KBM-7 (cell line): ENCODE results near the gene SLC6A18.

Experiments
- DNase-seq: peaks from one replicate; pipeline ENCODE4 v3.0.0-alpha.2; 2015
- in situ Hi-C: fragments of 300-500 bp; cut with MboI; formaldehyde crosslinking; loops from 2 replicates; pipeline ENCODE4 v1.14.3; 2020; ENCODE audit warnings: low sequenced_read_pairs, low pct_unique_long_range_greater_than_20kb, mixed read lengths

SLC6A18 gene

GRCh38 chr5:1245905-1246576, 20.9 kb downstream of the SLC6A18 start:
- no peak for DNase-seq
- in situ Hi-C loops: no loop called here

GRCh38 chr5:1246711-1247431, 21.7 kb downstream of the SLC6A18 start:
- in situ Hi-C loops: no loop called here
- no peak for DNase-seq

DNA sequence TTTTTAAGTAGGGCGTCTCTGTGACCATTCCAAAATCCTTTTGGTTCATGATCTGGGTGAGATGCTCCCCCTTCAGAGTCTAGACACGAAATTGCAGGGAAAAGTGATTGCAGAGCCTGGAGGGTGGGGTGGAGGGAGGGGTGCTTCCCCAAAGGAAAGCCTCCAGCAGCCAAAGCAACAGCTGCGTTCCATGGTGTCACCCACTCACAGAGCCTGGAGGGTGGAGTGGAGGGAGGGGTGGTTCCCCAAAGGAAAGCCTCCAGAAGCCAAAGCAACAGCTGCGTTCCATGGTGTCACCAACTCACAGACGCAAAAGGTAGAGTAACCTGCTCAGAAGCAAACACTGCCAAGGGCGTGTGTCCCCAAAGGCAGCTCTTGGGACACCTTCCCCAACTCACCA, 22.6 kb downstream of the SLC6A18 start:
- in situ Hi-C loops: no loop called here
- no peak for DNase-seq

- in situ Hi-C loops: no loop called here
- no peak for DNase-seq
Measured at GRCh38 chr5:1249366-1250280, 24.4 kb downstream of the SLC6A18 start.

DNA sequence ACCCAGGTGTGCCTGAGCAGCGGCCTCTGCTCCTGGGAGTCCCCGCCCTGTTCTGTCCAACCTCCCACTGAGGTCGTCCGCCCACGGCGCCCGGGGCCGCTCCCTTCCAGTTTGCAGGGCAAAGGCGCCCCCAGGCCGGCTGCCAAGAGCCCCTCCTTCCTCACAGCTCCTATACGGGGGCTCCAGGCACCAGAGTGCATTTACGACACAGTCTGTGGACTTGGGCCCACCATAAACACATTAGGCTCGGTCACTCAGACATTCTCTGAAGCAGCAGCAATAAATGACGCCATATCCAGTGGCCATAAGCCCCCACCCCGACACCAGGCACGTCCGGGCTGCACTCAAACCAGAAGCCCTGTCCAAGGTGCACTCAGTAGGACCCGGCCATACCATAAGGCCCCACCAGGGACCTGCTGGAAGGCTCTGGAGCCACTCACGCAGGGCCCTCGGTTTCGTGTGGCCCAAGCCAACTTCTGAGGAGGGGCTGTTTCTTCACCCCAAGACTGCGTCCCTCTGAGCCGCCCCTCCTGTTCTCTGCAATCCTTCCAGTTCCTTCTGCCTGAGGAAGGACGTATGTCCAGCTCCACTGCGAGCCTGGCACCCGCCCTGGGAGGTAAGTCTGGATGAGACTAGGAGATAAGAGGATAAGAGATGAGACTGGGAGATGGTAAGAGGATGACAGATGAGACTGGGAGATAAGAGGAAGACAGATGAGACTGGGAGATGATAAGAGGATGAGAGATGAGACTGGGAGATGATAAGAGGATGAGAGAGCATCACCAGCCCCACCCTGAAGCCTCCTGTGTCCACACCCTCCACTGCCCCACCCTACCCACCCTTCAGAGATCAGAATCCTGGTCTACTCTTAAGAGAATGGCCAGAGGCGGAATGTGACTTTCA, 26.7 kb downstream of the SLC6A18 start:
- in situ Hi-C loops: no loop called here
- DNase-seq: no peak

GRCh38 chr5:1252681-1253080, 27.5 kb downstream of the SLC6A18 start:
- DNase-seq: no peak
- in situ Hi-C loops: no loop called here

DNA sequence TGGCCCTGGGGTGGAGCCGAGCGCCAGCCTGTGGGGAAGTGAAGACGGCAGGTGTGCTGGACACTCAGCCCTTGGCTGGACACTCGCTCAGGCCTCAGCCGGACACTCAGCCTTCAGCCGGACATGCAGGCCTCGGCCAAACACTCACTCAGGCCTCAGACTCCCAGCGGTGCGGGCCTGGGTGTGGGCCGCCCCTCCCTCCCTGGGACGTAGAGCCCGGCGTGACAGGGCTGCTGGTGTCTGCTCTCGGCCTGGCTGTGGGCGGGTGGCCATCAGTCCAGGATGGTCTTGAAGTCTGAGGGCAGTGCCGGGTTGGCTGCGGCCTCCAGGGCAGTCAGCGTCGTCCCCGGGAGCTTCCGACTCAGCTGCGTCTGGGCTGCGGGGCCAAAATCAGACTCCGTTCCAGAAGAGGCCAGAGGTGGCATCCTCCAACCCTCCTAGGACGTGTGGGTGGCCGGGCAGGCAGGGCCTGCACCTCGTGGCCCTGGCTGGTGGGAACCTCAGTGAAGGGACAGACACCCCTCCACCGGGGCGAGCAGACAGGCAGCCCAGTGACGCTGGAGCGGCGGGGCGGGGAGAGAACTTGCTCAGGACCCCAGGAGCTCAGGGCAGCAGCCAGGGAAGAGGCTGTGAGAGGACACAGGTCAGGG, 28.4 kb downstream of the SLC6A18 start:
- in situ Hi-C loops: no loop called here
- no peak for DNase-seq

DNA sequence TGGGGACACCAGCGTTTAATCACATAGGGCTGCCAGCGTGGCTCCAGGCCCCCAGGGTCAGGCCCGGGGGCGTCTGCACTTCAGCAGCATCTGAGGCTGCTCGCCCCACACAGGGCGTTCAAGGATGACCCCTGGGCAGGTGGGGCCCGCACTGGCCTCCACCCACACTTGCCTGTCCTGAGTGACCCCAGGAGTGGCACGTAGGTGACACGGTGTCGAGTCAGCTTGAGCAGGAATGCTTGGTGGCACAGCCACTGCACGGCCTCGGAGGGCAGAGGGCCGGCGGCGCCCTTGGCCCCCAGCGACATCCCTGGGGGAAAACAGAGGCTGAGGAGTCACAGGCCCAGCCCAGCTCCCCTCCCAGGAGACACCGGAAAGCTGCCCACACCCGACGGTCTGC, 29.0 kb downstream of the SLC6A18 start:
- DNase-seq: no peak
- in situ Hi-C loops: no loop called here

DNA sequence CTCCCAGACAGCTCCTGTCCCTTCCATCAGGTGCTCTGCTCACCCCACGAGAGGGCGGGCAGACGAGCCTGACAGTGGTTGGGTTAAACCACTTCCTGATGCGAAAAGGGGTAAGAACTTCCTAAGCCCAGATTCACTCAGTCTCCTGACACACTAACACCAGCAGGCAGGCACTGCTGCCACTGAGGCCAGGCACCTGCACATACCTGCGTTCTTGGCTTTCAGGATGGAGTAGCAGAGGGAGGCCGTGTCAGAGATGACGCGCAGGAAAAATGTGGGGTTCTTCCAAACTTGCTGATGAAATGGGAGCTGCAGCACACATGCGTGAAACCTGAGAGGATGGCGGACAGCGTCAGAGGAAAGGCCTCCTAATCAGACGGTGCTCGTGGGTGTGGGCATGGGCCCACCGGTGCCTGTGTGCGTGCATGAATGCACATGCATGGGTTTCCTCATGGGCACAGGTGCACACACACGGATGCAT, 29.9 kb downstream of the SLC6A18 start:
- in situ Hi-C loops: no loop called here

DNA sequence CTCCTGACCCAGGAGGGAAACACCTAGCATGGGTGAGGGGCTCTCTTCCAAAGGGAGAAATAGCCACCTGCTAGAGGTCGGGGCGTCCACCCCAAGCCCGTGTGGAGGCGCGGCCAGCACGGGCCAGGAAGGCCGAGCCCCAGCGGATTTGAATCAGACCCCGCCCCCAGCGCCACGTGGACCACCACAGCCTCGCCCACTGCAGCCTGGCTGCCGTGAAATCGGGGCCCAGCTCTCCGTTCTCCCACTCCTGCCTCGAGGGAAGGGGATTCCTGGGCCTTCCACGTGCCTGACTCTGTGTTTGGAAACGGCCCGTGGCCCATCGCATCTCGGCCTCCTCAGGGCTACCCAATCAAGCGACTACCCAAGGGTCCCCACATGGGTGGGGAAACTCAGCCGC, 31.6 kb downstream of the SLC6A18 start:
- in situ Hi-C loops: no loop called here
- DNase-seq: no peak

More for the DNA sequence above, 29.9 kb downstream of the SLC6A18 start:
- DNase-seq: no peak

DNA sequence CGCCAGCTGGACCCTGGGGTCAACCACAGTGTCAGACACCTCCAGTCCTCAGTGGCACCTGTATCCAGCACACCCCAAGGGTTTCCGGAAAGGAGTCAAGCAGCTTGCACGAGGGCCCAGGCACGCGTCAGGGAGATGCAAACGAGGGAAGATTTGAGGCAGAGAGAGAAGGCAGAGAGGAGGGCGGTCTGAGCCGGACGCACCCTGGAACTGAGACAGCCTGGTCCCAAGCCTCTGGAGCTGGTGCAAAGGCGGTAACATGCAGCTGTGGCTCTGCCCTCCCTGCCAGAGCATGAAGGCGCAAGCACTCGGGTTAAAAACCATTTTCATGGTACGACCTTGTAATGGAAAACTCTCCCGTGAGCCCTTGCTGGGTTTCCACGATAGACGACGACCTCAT, 32.2 kb downstream of the SLC6A18 start:
- in situ Hi-C loops: no loop called here
- no peak for DNase-seq

DNA sequence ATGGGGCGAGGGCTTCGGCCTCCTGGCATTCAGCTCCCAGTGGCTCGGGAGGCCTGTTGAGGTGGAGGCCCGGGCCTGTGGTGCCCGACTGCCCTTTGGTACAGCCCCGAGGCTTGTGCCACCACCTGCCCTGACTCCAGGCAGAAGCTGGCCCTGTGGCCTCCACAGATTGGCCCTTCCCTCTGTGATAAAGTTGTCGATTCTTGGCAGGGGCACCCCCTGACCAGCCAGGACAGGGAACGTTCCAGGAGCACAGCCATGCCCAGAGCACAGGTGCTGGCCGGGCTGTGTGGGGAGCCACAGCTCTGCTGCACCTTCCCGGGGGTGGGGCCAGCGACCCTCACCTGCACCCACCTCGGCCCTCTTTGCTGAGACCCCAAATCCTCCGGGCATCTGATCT, 32.7 kb downstream of the SLC6A18 start:
- no peak for DNase-seq
- in situ Hi-C loops: no loop called here

- DNase-seq: no peak
- in situ Hi-C loops: no loop called here
Measured at GRCh38 chr5:1259806-1260480, 34.8 kb downstream of the SLC6A18 start.

DNA sequence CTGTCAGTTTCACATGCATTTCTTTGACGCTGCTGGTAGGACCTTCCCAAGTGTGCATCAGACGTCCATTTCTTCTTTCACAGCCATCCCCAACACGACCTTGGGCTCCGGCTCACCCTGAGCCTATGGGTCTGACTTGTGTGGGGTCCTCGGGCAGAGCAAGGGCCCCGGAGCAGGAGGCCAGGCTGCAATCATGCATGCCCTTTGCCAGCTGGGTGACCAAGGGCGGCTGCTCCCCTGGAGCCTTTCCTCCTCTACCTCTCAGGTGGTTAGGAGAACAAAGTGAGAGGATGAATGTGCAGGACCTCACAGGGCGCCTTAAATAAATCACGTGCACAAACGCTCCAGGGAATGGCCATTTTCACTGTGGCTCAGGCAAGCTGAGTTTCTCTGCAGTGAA, 36.5 kb downstream of the SLC6A18 start:
- no peak for DNase-seq

DNA sequence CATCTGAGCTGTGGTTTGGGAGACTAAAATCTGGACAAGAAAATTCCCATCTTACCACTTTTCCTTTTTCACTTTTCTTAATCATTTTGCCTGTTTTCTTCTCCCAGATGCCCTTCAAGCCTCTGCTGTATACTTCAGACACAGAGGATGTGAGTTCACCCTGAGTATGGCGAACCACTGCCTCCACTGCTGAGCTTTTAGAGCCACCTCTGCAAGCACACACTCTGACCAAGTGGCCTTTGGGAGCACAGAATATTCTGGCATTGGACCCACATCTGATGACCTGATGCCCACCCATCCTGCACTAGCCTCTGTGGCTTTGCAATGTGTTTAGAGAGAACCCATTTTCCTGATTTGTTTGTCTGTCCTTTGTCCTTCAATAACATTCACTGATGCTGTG, 37.2 kb downstream of the SLC6A18 start:
- DNase-seq: no peak
- in situ Hi-C loops: no loop called here

More for the DNA sequence above, 36.5 kb downstream of the SLC6A18 start:
- in situ Hi-C loops: no loop called here

DNA sequence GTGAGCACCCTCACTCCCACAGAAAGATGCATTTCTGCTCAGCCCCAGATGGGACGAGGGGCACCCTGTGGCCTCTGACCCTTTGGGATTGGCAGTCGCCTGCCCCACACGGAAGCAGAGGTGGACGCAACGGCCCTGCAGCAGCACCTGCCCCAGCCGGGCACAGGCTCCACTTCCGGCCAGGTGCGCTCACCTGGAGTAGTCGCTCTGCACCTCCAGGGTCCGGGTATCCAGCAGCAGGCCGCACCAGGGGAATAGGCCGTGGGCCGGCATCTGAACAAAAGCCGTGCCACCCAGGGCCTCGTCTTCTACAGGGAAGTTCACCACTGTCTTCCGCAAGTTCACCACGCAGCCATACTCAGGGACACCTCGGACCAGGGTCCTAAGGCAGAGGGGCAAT, 39.0 kb downstream of the SLC6A18 start:
- DNase-seq: no peak
- in situ Hi-C loops: no loop called here

GRCh38 chr5:1265026-1265425, 39.8 kb downstream of the SLC6A18 start:
- in situ Hi-C loops: no loop called here
- no peak for DNase-seq
